Erythroblast (primary cell): ENCODE measurements around the gene AMBP.
"Not testable (repeated sequence)": the region's sequence is repeated elsewhere in the genome, so short reads cannot be mapped to it uniquely, and the experiment has no call there.

Experiments used
- DNase-seq, 2 experiments: peaks; one replicate each; lab custom pipeline; 2025; lab: John Stamatoyannopoulos, UW
- GATA1 ChIP-seq: IDR thresholded peaks from 2 replicates; pipeline ENCODE4 v1.6.1; 2011; ENCODE audit warnings: low read depth, mild to moderate bottlenecking, control low read depth, low read length, moderate library complexity
- POLR2A ChIP-seq: IDR thresholded peaks from 2 replicates; pipeline ENCODE4 v1.6.1; 2011; ENCODE audit warnings: mild to moderate bottlenecking, low read length

AMBP gene

DNA sequence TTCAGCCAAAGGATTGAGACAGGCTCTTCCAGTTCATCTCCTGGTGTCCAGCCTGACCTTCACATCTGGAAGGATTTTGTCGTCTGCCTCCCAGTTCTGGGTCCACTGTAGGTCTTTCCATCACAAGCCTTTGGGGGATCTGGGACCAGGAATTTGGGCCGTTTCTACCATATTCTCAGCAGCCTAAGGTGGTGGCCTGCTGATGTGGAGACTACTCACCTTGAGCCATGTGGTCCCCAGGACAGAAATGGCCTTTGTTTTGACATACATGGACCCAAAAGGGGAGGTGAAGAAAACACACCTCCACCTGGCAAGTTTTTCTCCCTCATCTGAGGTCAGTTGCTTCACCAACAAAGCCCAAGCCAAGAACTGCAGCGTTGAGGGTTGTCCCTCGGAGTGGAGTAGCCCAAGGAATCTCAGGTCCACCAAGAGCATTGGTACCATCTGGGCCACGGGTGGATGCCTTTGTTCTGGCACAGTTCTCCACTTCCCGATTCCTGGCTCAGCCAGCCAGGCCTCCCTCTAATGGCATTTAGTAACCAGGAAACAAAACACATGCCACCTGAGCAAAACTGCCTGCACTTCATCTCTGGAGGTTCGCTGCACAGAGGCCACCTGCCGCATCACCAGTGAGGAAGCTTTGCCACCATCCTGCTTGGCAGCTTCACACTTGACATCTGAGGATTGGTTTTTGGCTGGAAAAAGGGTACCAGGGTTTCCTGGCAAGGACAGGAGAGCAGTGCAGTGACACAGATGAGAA is 24.7 kb downstream of the AMBP start:
- TF ChIP-seq GATA1 (no peak), POLR2A (no peak)
- DNase-seq = no peak

DNA sequence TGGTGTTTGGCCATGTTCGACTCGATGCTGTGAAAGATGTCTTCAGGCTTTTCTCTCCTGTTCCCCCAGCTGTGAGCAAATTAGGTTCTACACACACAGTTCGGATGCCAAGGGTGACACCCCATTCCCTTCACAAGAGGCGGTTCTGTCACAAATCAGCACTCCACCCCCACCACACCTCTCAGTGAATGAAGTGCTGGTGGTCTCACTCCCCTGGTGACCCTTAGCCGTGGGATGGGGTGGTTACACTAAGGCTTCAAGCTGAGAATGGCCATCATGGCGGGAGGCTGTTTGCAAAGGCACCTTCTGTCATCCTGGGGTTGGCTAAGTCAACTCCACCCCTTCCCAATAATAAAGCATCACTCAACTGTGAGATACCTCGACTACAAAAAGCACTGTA is 26.4 kb downstream of the AMBP start:
- no peak for DNase-seq
- TF ChIP-seq POLR2A = no peak
- no peak for TF ChIP-seq GATA1

GRCh38 chr9:114051281-114051680 is 26.8 kb downstream of the AMBP start:
- TF ChIP-seq GATA1 (no peak), POLR2A (no peak)

GRCh38 chr9:114050646-114051045 is 27.5 kb downstream of the AMBP start:
- no peak for DNase-seq
- no peak for TF ChIP-seq POLR2A
- TF ChIP-seq GATA1 = no peak

More at GRCh38 chr9:114051281-114051680, 26.8 kb downstream of the AMBP start:
- no peak for DNase-seq

DNA sequence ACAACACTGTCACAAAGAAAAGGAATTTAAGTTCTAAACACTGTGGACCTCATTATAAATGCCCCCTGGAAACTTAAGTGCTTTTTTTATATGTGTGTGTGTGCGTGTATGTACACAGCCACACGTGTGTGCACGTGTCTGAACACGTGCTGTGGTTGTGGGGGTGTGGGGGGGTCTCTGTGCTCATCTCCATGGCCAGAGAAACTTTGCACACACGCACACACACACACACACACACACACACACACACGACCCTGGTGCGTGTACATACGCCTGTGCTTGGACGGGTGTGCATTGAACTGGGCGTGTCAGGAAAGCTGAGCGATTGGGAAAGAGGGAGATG is 27.9 kb downstream of the AMBP start:
- TF ChIP-seq GATA1 = no peak
- no peak for TF ChIP-seq POLR2A
- no peak for DNase-seq

DNA sequence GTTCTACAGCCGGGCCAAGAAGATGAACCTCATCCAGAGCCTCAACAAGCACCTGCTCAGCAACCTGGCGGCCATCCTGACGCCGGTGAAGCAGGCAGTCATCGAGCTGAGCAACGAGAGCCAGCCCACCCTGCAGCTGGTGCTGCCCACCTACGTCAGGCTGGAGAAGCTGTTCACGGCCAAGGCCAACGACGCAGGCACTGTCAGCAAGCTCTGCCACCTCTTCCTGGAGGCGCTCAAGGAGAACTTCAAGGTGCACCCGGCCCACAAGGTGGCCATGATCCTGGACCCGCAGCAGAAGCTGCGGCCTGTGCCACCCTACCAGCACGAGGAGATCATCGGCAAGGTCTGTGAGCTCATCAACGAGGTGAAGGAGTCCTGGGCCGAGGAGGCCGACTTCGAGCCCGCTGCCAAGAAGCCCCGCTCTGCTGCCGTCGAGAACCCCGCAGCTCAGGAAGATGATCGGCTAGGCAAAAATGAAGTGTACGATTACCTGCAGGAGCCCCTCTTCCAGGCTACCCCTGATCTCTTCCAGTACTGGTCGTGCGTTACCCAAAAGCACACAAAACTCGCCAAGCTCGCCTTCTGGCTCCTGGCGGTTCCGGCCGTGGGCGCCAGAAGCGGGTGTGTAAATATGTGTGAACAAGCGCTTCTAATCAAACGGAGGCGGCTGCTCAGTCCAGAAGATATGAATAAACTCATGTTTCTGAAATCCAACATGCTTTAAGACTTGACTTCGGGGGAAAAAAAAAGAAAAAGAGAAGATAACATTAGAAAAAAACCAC is 28.5 kb downstream of the AMBP start:
- no peak for TF ChIP-seq GATA1
- TF ChIP-seq POLR2A = no peak
- no peak for DNase-seq

DNA sequence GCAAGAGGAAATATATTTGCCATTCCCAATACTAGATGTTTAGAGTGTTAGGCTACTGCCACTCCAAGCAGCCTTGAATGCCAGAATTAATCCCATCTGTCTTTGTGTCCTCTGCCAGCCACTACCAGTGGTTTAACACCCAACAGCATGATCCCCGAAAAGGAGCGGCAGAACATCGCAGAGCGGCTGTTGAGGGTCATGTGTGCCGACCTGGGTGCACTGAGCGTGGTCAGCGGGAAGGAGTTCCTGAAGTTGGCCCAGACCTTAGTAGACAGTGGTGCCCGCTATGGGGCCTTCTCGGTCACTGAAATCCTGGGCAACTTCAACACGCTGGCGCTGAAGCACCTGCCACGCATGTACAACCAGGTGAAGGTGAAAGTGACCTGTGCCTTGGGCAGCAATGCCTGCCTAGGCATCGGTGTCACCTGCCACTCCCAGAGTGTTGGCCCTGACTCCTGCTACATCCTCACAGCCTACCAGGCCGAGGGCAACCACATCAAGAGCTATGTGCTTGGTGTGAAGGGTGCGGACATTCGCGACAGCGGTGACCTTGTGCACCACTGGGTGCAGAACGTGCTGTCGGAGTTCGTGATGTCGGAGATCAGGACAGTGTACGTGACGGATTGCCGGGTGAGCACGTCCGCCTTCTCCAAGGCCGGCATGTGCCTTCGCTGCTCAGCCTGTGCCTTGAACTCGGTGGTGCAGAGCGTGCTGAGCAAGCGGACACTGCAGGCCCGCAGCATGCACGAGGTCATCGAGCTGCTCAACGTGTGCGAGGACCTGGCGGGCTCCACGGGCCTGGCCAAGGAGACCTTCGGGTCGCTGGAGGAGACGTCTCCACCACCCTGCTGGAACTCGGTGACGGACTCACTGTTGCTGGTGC is 29.3 kb downstream of the AMBP start:
- TF ChIP-seq POLR2A = no peak
- TF ChIP-seq GATA1 = no peak

GRCh38 chr9:114047717-114048116 is 30.4 kb downstream of the AMBP start:
- DNase-seq = no peak
- no peak for TF ChIP-seq GATA1
- TF ChIP-seq POLR2A = no peak

More for the DNA sequence above, 29.3 kb downstream of the AMBP start:
- no peak for DNase-seq

DNA sequence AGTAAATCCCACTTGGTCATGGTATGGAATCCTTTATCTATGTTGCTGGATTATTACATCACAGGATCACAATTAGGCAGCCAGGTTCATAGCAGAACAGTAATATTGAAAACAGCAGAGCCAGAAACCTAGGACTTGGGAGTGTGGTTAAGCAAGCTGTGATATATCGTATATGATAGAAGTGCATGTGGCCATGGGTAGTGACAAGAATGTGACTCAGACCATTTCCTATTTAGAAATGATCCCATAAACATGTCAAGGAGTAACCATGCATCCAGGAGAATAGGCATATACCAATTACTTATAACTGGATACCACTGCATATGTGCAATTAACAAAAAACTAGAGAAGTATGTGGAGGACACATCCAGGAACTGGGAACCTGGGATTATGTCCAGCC is 31.2 kb downstream of the AMBP start:
- TF ChIP-seq GATA1 = no peak
- TF ChIP-seq POLR2A = no peak
- no peak for DNase-seq

DNA sequence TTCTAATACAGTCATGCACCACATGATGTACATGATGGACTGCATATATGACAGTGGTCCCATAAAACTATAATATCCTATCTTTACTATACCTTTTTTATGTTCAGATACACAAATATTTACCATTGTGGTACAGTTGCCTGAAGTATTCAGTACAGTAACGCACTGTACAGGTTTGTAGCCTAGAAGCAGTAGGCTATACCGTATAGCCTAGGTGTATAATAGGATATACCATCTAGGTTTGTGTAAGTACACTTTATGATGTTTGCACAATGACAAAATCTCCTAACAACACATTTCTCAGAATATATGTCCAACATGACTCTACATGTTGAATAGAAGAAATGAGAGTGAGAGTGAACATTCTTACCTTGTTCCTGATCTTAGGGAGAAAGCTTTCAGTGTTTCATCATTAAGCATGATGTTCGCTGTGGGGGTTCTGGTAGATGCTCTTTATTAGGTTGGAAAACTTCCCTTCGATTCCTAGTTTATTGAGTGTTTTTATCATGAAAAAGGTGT is 31.8 kb downstream of the AMBP start:
- DNase-seq = no peak
- no peak for TF ChIP-seq GATA1
- TF ChIP-seq POLR2A = no peak

GRCh38 chr9:114043660-114044059 is 34.4 kb downstream of the AMBP start:
- DNase-seq = not testable (repeated sequence)

DNA sequence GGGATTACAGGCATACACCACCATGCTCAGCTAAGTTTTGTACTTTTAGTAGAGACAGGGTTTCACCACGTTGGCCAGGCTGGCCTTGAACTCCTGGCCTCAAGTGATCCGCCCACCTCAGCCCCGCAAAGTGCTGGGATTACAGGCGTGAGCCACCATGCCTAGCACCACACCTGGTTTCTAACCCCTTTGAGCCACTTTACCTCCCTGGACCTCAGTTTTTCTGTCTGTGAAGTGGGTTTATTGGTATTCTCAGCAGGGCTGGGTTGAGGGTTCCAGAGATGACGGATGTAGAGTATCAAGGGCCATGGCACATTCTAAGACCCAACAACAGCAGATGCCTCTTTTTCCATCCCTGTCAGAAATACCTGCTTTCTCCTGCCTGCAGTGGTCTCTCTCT is 38.6 kb downstream of the AMBP start:
- no peak for DNase-seq
- TF ChIP-seq GATA1 = no peak
- TF ChIP-seq POLR2A = no peak

GRCh38 chr9:114038724-114039313 is 39.3 kb downstream of the AMBP start:
- TF ChIP-seq POLR2A (no peak), GATA1 (no peak)

DNA sequence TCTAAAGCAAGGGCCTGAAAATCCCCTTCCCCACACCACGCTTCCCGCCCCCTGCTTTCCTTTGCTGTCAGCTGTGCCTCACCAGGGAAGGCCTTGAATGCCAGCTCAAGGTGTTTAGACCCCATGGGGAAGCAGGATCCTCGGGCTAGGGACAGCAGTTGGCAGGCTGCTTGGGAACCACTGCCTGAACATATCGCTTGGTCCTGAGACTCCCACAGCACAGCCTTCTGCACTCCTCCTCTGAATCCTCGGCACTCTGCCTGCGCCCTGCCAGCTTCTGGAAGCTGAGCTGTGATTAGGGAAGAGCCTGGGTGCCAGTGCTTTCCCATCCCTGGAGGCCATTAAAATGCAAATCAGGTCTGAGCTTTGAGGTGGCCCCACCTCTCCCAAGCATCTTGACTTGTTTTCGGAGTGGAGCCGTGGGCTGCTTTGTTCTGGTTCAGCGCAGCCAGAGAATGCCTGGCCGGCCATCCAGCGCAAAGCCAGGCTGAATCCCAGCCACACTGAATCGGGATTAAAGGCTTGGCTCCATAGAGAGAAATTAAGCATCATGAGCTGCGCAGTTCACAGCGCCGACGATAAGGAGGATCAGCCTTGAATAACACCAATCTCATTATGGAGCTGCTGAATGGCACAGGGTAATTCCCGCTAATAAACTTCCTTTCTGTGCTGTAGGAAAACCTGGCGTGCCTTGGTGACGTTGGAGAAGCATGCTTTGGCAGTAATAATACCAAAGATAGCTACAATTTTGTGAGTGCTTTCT is 40.0 kb downstream of the AMBP start:
- no peak for DNase-seq
- no peak for TF ChIP-seq GATA1
- TF ChIP-seq POLR2A = no peak

More at GRCh38 chr9:114038724-114039313, 39.3 kb downstream of the AMBP start:
- DNase-seq = no peak
